GM18909 (cell line): Measurements from ENCODE around the gene SLF2.
"Not testable (repeated sequence)": the region's sequence is repeated elsewhere in the genome, so short reads cannot be mapped to it uniquely, and the experiment has no call there.

ENCODE experiments used
- ATAC-seq: cut with Tn5 transposase; IDR thresholded peaks from one replicate; pipeline ENCODE4 v1.9.1; 2021; ENCODE audit warnings: mild to moderate bottlenecking; ENCODE audit not compliant: unreplicated experiment, poor library complexity

SLF2 gene

DNA sequence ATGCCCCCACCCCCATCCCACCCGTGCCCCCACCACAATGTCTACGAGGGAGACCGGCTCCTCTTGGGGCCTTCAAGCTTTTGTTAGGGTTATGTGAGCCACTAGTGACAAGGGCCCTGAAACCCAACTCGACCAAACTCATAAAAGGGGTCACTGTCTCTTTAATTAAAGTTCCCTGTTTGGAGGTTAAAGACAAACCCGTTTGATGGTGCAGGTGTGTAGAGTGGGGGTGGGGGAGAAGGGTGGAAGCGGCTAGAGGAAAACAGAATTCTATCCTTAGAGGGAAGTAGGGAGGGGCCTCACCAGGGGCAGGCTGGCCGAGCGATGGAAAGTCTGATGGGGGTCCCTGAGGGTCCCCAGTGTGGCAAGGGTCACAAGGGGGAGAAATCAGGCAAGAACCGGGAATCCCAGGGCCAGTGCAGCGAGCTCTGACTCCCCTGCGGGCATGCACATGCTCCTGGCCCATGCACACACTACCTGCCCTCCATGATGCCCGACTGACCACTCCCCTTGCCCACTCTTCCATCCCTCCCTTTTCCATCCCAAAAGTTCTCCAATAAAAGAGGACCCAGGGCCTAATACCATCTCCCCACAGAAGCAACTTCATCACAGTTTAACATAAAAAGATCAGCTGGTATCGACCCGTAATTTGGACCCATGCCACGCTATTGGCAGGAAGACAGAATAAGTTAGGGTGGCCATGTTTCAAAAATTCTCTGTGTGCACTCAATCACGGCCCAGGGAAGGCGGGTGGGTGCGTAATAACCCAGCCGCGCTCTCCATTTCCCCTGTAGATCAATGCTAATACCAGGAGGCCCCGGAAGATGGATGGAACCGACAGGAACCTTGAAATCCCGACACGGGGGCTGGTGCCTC lies 35.9 kb upstream of the SLF2 start:
- ATAC-seq, result no peak

DNA sequence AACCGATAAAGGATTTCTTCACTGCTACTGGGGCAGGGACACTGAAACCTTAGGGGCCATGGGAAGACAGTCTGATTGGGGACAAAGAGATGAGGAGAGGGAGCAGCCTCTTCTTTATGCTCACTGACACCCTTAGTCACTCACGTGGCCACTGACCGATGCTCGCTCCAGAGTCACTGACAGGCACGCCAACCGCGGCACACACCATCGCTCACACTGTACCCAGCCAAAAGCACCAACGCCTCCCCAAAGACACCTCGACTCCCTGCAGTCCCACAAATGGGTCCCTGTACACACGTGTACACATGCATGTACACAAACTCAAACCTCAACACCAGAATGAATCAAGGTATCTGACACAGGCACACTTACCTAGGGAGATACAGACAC lies 35.3 kb upstream of the SLF2 start:
- no peak for ATAC-seq

- no peak for ATAC-seq
These were observed 34.4 kb upstream of the SLF2 start for GRCh38 chr10:100878291-100878910.

DNA sequence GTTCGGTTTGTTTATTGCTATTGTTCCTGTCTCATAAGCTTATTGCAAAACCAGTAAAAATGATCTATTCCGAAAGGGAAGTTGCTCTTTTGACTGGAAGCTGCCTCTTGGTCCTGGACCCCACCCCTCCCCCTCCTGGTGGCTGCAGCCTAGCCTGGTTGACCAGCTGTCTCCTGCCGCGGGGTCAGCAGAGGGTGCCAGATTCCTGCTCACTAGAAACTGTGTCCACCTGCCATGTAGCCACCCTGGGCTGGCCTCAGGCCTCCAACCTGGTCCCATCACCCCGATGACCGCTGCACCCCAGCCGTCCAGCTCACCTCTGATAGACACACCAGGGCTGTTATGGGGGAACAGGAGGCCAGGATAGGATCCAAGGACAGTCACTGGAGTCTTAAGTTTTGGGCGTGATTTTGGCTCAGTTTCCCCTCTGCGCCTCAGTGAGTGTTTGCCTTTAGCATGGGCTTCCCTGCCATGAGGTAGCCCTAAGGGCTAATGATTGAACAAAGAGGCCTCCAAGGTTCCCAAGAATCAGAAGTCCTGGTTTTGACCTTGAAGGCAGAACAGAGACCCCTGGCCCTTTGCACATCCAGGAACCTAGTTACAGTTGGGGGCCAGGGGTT lies 32.9 kb upstream of the SLF2 start:
- ATAC-seq, result no peak

DNA sequence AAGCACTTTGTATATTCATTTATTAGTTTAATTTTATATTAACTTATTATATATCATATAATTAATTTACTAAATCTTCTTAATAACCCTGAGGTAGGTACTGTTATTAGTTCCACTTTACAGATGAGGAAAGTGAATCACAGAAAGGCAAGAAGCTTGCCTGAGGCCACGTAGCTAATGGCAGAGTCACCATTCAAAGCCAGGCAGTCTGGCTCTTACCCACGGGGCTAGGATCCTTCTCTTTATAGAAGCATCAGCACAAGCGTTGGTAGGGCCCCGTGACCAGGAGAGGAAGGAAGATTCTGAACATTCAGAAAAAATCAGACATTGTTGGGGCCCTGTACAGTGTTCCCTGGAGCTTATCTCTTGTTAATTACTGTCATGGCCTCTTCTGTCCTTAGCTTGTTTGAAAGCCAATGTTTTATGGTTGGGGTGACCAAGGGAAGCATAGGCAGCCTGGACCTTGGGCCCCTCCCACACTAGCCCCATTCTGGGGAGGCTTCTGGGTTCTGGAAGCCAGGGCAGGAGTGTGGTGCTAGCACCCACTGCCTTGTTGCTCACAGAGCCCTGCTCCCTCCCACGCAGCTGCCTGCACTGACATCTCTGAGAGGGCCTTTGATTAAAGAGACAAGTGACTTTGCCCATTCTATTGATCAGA lies 31.1 kb upstream of the SLF2 start:
- no peak for ATAC-seq

DNA sequence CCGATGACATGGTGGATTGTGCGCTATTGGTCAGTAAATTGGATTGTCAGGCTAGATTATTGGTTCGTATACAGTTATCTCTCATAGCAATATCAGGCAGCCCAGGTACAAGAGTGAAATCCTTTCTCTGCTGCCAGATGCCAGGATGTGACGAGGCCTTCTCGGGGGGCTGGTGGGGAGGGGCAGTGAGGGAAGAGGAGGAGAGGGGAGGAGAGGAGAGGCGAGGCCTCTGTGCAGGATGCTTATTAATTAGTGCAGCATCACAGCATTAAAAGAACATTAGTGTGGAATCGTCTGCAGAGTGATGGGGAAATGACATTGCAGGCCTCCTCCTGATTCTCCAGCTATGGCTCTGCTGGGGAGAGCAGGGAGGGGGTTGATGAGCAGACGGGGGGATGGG lies 30.5 kb upstream of the SLF2 start:
- ATAC-seq, result no peak

- no peak for ATAC-seq
These were observed 30.0 kb upstream of the SLF2 start for GRCh38 chr10:100882671-100883311.

- ATAC-seq, result no peak
These were observed 29.4 kb upstream of the SLF2 start for GRCh38 chr10:100883312-100883821.

GRCh38 chr10:100885611-100886010 lies 27.2 kb upstream of the SLF2 start:
- not testable (repeated sequence) for ATAC-seq

- no peak for ATAC-seq
These were observed 26.7 kb upstream of the SLF2 start for GRCh38 chr10:100886091-100886490.

DNA sequence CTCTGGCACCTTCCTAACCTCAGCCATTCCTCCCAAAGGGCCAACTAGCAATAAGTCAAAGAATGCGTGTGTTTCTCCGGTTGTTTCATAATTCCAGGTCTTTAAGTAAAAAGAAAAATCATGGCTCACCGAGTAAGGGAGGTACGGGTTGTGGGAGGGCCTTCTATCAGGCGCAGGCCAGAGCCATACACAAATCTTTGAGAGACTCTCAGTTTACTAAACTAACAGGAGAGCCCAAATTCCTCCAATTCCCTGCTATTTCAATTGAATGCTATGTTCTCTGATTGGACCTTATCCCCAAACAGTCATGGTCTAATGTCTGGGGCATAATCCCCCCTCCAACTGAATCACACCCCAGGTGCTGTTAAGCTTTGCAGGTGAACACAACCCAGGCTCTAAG lies 26.2 kb upstream of the SLF2 start:
- ATAC-seq, result no peak

DNA sequence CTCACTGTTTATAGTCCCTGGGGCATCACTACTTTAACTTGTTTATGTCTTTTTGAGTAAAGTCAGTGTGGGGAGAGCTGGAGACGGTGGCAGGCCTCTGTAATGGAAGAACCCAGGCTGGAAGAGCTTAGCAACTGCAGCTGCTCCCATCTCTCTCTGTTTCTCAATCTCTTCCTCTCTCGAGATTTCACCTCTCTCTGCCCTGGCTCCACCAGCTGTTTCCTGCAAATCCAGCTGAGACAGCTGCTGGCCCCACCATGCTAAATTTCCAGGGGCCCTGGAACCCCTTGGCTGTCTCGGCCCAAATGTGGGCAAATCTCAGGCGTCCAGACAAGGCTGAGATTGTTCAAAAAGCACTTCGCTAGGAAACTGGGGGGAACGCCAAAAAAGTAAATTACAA lies 25.8 kb upstream of the SLF2 start:
- ATAC-seq, result no peak

DNA sequence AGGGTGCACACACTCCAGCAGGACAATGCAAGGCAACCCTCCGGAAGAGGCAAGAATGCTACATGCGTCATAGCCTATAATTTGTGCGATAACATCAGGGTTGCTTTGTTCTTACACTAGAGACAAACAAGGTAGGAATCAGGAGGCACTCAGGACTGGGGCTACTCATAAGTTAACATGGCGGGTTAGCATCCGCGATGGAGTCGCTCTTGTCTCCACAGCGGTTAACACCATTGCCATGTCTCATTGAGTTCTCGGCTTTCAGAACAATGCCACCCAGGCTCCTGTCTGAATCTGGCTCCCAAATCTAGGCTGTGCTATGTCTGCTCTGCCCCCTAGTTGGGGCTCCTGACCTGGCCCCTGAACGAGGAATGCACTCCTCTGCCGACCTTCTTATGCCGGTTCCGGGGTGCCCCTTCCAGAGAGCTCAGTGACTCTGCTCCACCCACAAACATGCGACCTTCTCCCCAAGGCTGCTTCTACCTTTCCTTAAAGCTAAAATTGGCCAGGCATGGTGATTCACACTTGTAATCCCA lies 24.9 kb upstream of the SLF2 start:
- ATAC-seq, result no peak

DNA sequence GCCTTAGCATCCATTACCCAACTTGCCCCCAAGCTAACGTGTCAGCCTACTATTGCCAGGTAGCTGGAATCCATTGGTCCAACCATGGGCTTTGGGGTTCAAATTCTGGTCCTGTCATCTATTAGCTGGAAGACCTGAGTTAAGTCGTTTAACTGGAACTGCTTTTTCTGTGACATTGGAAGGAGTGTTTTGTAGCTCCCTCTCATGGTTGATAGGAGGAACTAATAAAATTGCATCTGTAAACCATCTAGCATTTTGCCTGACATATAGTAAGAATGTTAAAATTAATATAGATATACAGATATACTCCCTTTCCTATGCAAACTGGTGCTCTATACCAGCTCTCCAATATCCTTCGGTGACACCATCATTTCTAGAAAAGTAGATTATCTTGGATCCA lies 23.8 kb upstream of the SLF2 start:
- no peak for ATAC-seq

- no peak for ATAC-seq
These were observed 23.2 kb upstream of the SLF2 start for GRCh38 chr10:100889546-100889945.

- no peak for ATAC-seq
These were observed 22.6 kb upstream of the SLF2 start for GRCh38 chr10:100890141-100890672.

GRCh38 chr10:100890673-100891317 lies 22.0 kb upstream of the SLF2 start:
- ATAC-seq, result no peak

DNA sequence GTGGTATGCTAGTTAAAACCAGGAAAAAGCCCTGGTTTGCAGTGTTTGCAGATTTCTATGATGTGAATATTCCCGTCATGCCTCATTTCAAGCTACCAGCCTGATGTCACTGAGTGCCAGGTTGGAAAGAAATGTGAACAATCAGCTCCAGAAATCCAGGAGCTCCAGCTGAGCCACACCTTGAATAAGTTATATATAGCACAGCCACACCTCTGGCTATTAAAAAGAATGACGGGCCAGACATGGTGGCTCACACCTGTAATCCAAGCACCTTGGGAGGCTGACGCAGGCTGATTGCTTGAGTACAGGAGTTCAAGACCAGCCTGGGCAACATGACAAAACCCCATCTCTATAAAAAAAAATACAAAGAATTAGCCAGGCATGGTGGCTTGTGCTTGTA lies 18.7 kb upstream of the SLF2 start:
- ATAC-seq, result no peak

- no peak for ATAC-seq
These were observed 18.0 kb upstream of the SLF2 start for GRCh38 chr10:100894589-100895294.
